ENCODE data around the gene OVCH1. TPM values are rescaled to one million over a fixed set of nuclear protein-coding genes. Genes with fewer than 3 reads are reported as not detected.
"Not testable (repeated sequence)": the region's sequence is repeated elsewhere in the genome, so short reads cannot be mapped to it uniquely, and the experiment has no call there.

The OVCH1 gene
- total RNA-seq, 1 experiment from 2014 or later = not detected

DNA sequence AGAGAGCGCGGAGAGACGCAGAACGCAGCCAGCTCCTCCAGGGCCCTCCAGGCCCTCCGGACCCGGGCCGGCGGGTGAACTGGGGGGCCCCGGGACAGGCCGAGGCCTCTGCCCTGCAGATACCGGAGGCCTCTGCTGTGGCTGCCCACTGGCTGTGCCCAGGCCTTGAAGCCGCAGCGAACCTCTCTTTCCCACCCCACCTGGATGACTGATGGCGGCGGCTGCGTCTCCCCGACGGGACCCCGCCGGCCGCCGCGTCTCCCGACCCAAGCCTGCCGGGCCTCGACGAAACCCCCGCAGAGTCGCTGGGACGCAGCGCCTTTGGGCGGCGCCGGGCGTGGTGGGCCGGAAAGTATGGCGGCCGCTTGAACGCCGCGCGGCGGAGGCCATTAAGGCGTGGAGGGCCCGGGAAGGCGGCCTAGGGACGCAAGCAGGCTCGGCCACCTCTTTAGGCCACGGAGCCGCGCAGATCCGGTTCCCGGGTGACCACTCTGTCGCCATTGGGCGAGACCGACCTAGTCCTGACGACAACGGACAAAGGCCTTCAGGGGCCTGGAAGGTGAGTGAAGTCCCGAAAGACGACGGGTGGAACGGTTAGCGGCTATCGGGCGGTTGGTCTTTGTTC lies 108.1 kb downstream of the OVCH1 start:
- no peaks in the 10 kb centered on the region for H3K9me3 ChIP-seq
- CTCF ChIA-PET = no interaction called here
- TF ChIP-seq, protein P1, sequence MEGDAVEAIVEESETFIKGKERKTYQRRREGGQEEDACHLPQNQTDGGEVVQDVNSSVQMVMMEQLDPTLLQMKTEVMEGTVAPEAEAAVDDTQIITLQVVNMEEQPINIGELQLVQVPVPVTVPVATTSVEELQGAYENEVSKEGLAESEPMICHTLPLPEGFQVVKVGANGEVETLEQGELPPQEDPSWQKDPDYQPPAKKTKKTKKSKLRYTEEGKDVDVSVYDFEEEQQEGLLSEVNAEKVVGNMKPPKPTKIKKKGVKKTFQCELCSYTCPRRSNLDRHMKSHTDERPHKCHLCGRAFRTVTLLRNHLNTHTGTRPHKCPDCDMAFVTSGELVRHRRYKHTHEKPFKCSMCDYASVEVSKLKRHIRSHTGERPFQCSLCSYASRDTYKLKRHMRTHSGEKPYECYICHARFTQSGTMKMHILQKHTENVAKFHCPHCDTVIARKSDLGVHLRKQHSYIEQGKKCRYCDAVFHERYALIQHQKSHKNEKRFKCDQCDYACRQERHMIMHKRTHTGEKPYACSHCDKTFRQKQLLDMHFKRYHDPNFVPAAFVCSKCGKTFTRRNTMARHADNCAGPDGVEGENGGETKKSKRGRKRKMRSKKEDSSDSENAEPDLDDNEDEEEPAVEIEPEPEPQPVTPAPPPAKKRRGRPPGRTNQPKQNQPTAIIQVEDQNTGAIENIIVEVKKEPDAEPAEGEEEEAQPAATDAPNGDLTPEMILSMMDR (IDR thresholded peaks at IDR 0.05; ENCODE audit: insufficient read depth in 1 of 2, low read depth in 1 of 2, low read length in 1 of 2, severe bottlenecking in 1 of 2, unreplicated experiment in 1 of 2) = no peak
- Mint-ChIP-seq H3K9me3 (ENCODE audit: unreplicated experiment) (no peaks in the 10 kb centered on the region), H3K27ac (ENCODE audit: unreplicated experiment) (no peak overlapping the region), H3K27me3 (ENCODE audit: insufficient read depth, unreplicated experiment) (no peaks in the 10 kb centered on the region), H3K4me1 (ENCODE audit: low read depth, unreplicated experiment) (no peaks in the 10 kb centered on the region), H3K36me3 (ENCODE audit: insufficient read depth, unreplicated experiment) (no peaks in the 10 kb centered on the region), H3K4me3 (ENCODE audit: unreplicated experiment) (no peak overlapping the region)
- intact Hi-C loops (cut with micrococcal nuclease; ENCODE audit: unreplicated experiment) = no loop called here
- H3K36me3 ChIP-seq (ENCODE audit: control insufficient read depth, insufficient read depth, low read length) = no peaks in the 10 kb centered on the region
- H3K4me1 ChIP-seq = no peaks in the 10 kb centered on the region
- no peak for DNase-seq
- BruUV-seq (replicated peaks) = no TSS peak
- no peak overlapping the region for H3K4me3 ChIP-seq (ENCODE audit: low read depth, low read length)
- H3K27me3 ChIP-seq (replicated peaks; ENCODE audit: control insufficient read depth, insufficient read depth, low read length) = no peaks in the 10 kb centered on the region
- POLR2A ChIA-PET = no interaction called here

DNA sequence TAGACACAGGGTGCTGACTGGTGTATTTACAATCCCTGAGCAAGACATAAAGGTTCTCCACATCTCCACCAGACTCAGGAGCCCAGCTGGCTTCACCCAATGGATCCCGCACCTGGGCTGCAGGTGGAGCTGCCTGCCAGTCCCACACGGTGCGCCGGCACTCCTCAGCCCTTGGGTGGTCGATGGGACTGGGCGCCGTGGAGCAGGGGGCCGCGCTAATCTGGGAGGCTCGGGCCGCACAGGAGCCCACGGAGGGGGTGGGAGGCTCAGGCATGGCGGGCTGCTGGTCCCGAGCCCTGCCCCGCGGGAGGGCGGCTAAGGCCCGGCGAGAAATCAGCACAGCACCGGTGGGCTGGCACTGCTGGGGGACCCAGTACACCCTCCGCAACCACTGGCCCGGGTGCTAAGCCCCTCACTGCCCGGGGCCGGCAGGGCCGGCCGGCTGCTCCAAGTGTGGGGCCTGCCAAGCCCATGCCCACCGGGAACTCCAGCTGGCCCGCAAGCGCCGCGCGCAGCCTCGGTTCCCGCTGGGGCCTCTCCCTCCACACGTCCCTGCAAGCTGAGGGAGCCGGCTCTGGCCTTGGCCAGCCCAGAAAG lies 111.3 kb downstream of the OVCH1 start:
- H3K27me3 Mint-ChIP-seq (ENCODE audit: insufficient read depth, unreplicated experiment); H3K9me3 ChIP-seq; H3K4me1 Mint-ChIP-seq (ENCODE audit: low read depth, unreplicated experiment); H3K27me3 ChIP-seq (replicated peaks; ENCODE audit: control insufficient read depth, insufficient read depth, low read length); CTCF ChIA-PET; H3K9me3 Mint-ChIP-seq (ENCODE audit: unreplicated experiment); BruUV-seq (replicated peaks); intact Hi-C loops (cut with micrococcal nuclease; ENCODE audit: unreplicated experiment); H3K36me3 ChIP-seq (ENCODE audit: control insufficient read depth, insufficient read depth, low read length); DNase-seq; H3K36me3 Mint-ChIP-seq (ENCODE audit: insufficient read depth, unreplicated experiment); H3K4me1 ChIP-seq; H3K4me3 Mint-ChIP-seq (ENCODE audit: unreplicated experiment); H3K27ac Mint-ChIP-seq (ENCODE audit: unreplicated experiment); H3K4me3 ChIP-seq (ENCODE audit: low read depth, low read length); POLR2A ChIA-PET: not testable (repeated sequence)

DNA sequence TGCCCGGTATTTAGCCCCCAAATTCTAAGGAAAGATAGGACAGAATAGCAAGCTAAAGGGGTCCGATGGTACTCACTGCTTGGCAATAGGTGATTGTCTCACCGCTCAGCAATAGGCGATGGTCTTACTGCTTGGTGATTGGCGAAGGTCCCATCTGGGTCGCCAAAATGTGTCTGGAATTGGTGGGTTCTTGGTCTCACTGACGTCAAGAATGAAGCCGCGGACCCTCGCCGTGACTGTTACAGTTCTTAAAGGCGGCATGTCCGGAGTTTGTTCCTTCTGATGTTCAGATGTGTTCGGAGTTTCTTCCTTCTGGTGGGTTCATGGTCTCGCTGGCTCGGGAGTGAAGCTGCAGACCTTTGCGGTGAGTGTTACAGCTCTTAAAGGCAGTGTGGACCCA lies 112.3 kb downstream of the OVCH1 start:
- H3K9me3 ChIP-seq; H3K4me1 ChIP-seq; H3K36me3 ChIP-seq (ENCODE audit: control insufficient read depth, insufficient read depth, low read length); POLR2A ChIA-PET; intact Hi-C loops (cut with micrococcal nuclease; ENCODE audit: unreplicated experiment); DNase-seq; H3K4me3 ChIP-seq (ENCODE audit: low read depth, low read length); H3K4me1 Mint-ChIP-seq (ENCODE audit: low read depth, unreplicated experiment); H3K27me3 Mint-ChIP-seq (ENCODE audit: insufficient read depth, unreplicated experiment); H3K4me3 Mint-ChIP-seq (ENCODE audit: unreplicated experiment); BruUV-seq (replicated peaks); H3K9me3 Mint-ChIP-seq (ENCODE audit: unreplicated experiment); CTCF ChIA-PET; H3K27me3 ChIP-seq (replicated peaks; ENCODE audit: control insufficient read depth, insufficient read depth, low read length); H3K27ac Mint-ChIP-seq (ENCODE audit: unreplicated experiment): not testable (repeated sequence)
- H3K36me3 Mint-ChIP-seq (ENCODE audit: insufficient read depth, unreplicated experiment) = peaks cover 14% of the 10 kb centered on the region

DNA sequence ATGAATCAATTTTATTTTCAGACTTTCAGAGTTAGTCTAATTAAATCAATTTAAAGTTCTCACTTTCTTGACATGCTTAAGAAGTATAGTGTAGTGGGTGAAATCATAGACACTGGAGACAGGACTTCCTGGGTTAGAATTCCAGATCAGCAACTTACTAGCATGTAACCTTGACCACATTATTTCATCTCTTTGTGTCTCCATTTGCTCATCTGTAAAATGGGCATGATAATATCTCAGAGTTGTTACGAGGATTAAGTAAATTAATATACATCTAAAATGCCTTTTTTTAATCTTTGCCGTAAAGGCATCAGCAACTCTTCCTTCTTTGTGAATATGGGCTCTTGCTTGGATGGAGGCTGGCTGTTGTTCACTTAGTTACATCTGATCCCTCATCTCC lies 115.2 kb downstream of the OVCH1 start:
- Mint-ChIP-seq H3K4me1 (ENCODE audit: low read depth, unreplicated experiment) (peaks cover 7% of the 10 kb centered on the region), H3K36me3 (ENCODE audit: insufficient read depth, unreplicated experiment) (peaks cover 16% of the 10 kb centered on the region), H3K4me3 (ENCODE audit: unreplicated experiment) (peak overlapping the region; percentile 98), H3K27ac (ENCODE audit: unreplicated experiment) (peak overlapping the region; percentile 98), H3K27me3 (ENCODE audit: insufficient read depth, unreplicated experiment) (no peaks in the 10 kb centered on the region), H3K9me3 (ENCODE audit: unreplicated experiment) (no peaks in the 10 kb centered on the region)
- DNase-seq = no peak
- Histone ChIP-seq H3K9me3 (no peaks in the 10 kb centered on the region), H3K4me3 (ENCODE audit: low read depth, low read length) (no peak overlapping the region; the same call in 1 of the 2 replicates), H3K27me3 (replicated peaks; ENCODE audit: control insufficient read depth, insufficient read depth, low read length) (no peaks in the 10 kb centered on the region), H3K4me1 (peaks cover 11% of the 10 kb centered on the region; the same call in 1 of the 2 replicates), H3K36me3 (ENCODE audit: control insufficient read depth, insufficient read depth, low read length) (no peaks in the 10 kb centered on the region)
- CTCF ChIA-PET = no interaction called here
- POLR2A ChIA-PET = no interaction called here
- BruUV-seq (replicated peaks) = no TSS peak
- TF ChIP-seq, protein P1 (IDR thresholded peaks at IDR 0.05; ENCODE audit: insufficient read depth in 1 of 2, low read depth in 1 of 2, low read length in 1 of 2, severe bottlenecking in 1 of 2, unreplicated experiment in 1 of 2) = no peak
- intact Hi-C loops (cut with micrococcal nuclease; ENCODE audit: unreplicated experiment) = no loop called here
